Measurements from ENCODE around the gene STAMBP.

DNA sequence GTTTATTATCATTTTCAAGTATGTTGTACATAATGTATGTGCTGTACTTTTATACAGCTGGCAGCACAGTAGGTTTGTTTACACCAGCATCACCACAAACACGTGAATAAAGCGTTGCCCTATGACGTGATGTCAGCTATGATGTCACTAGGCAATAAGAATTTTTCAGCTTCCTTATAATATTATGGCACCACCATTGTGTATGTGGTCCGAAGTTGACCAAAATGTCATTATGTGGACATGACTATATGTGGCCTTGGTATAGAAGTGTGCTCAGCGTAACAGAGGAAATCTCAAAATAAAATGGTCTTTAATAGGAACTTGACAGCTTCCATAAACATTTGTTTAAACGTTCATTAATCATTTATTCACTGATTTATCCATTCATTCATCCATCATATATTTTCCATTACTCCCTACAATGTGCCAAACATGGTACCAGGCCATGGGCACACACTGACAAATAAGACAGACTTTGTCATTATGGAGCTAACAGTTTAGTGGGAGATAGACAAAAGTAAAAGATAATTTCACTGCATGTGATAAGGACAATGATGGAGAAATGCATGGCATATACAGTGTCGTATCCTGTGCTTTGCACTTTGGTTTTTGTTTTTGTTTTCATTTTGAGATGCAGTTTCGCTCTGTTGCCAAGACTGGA is 82.9 kb downstream of the STAMBP start:
- no peak for TF ChIP-seq EZH2 (IDR thresholded peaks at IDR 0.05; ENCODE audit: low read length)
- TF ChIP-seq, protein P1, sequence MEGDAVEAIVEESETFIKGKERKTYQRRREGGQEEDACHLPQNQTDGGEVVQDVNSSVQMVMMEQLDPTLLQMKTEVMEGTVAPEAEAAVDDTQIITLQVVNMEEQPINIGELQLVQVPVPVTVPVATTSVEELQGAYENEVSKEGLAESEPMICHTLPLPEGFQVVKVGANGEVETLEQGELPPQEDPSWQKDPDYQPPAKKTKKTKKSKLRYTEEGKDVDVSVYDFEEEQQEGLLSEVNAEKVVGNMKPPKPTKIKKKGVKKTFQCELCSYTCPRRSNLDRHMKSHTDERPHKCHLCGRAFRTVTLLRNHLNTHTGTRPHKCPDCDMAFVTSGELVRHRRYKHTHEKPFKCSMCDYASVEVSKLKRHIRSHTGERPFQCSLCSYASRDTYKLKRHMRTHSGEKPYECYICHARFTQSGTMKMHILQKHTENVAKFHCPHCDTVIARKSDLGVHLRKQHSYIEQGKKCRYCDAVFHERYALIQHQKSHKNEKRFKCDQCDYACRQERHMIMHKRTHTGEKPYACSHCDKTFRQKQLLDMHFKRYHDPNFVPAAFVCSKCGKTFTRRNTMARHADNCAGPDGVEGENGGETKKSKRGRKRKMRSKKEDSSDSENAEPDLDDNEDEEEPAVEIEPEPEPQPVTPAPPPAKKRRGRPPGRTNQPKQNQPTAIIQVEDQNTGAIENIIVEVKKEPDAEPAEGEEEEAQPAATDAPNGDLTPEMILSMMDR (optimal IDR thresholded peaks at IDR 0.05 in 1 of 3, IDR thresholded peaks at IDR 0.05 in 1 of 3, conservative IDR thresholded peaks at IDR 0.05 in 1 of 3; ENCODE audit: extremely low read depth in 1 of 3, insufficient read depth in 2 of 3, low read length in 3 of 3), result no peak
